OCI-LY1 (cell line): Measurements from ENCODE around the gene CACHD1.

Experiments used
- EZH2 ChIP-seq: fragments of 200-600 bp; sonication (generic), shearing (Covaris generic); IDR thresholded peaks from 2 replicates; pipeline ENCODE4 v1.8.0; 2017; ENCODE audit warnings: borderline replicate concordance, mixed run types, mild to moderate bottlenecking, antibody characterized with exemption, low read length, moderate library complexity, mixed read lengths
- TF ChIP-seq, protein P1 (sequence below): fragments of 200-600 bp; sonication (generic), shearing (Covaris generic); IDR thresholded peaks from 2 replicates; pipeline ENCODE4 v1.5.1; 2017; ENCODE audit warnings: mild to moderate bottlenecking, antibody characterized with exemption, low read length, moderate library complexity, mixed read lengths

DNA sequence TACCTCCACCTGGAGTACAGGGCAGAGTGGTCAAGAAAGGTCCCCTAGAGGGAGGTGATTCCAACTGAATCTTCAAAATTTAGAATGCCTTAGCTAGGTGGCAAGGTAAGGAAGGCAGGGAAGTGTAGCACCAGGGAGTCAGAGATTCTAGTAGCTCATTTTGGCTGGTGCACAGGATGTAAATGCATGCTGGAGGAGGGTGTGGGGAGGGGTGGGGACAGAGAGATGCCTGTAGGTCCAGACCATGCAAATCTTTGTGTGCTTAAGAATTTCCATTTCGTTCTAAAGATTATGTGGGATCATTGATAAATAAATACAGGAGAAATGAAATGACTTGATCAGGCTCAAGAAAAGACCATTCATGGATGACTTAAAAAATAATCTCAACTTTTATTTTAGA, 11.0 kb upstream of the CACHD1 start:
- TF ChIP-seq, protein P1, sequence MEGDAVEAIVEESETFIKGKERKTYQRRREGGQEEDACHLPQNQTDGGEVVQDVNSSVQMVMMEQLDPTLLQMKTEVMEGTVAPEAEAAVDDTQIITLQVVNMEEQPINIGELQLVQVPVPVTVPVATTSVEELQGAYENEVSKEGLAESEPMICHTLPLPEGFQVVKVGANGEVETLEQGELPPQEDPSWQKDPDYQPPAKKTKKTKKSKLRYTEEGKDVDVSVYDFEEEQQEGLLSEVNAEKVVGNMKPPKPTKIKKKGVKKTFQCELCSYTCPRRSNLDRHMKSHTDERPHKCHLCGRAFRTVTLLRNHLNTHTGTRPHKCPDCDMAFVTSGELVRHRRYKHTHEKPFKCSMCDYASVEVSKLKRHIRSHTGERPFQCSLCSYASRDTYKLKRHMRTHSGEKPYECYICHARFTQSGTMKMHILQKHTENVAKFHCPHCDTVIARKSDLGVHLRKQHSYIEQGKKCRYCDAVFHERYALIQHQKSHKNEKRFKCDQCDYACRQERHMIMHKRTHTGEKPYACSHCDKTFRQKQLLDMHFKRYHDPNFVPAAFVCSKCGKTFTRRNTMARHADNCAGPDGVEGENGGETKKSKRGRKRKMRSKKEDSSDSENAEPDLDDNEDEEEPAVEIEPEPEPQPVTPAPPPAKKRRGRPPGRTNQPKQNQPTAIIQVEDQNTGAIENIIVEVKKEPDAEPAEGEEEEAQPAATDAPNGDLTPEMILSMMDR: no peak
- no peak for TF ChIP-seq EZH2
